Measurements from ENCODE around the gene ZNF438.

DNA sequence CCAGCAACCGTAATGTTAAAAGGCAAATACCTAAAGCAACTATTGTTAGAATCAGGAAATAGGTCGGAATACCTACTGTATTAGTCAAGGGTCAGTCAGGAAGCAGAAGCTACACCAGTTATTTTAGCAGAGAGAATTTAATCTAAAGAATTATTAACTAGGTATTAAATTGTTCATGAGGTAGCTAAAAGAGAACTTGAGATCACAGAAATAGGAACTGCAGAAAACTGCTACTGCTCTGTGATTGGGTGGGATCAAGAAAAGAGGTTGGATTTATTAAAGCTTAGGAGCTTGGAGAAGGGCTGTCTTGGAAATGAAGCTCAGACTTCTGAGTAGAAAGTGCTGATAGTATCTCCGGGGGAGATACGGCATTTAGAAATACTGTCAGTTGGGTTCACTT lies 20.0 kb upstream of the ZNF438 start:
- TF ChIP-seq, protein P1, sequence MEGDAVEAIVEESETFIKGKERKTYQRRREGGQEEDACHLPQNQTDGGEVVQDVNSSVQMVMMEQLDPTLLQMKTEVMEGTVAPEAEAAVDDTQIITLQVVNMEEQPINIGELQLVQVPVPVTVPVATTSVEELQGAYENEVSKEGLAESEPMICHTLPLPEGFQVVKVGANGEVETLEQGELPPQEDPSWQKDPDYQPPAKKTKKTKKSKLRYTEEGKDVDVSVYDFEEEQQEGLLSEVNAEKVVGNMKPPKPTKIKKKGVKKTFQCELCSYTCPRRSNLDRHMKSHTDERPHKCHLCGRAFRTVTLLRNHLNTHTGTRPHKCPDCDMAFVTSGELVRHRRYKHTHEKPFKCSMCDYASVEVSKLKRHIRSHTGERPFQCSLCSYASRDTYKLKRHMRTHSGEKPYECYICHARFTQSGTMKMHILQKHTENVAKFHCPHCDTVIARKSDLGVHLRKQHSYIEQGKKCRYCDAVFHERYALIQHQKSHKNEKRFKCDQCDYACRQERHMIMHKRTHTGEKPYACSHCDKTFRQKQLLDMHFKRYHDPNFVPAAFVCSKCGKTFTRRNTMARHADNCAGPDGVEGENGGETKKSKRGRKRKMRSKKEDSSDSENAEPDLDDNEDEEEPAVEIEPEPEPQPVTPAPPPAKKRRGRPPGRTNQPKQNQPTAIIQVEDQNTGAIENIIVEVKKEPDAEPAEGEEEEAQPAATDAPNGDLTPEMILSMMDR (conservative IDR thresholded peaks at IDR 0.05), result no peak
- no peak for TF ChIP-seq ZFX (IDR thresholded peaks at IDR 0.05)
